Measurements from ENCODE around the gene SAMMSON.

GRCh38 chr3:70114431-70114830 lies 114.9 kb downstream of the SAMMSON start:
- TF ChIP-seq SMARCE1 (IDR thresholded peaks at IDR 0.05) (no peak), LCOR (CRISPR knock-in tag; IDR thresholded peaks at IDR 0.05) (no peak), SPI1 (IDR thresholded peaks at IDR 0.05; ENCODE audit: borderline replicate concordance, low read depth, low read length) (no peak), DNMT1 (IDR thresholded peaks at IDR 0.05) (no peak), NFE2 (IDR thresholded peaks at IDR 0.05; ENCODE audit: low read depth) (no peak), PREB (CRISPR knock-in tag; IDR thresholded peaks at IDR 0.05) (no peak), RAD21 (CRISPR knock-in tag; conservative IDR thresholded peaks at IDR 0.05 in 1 of 2, IDR thresholded peaks at IDR 0.05 in 1 of 2) (no peak), POLR3G (IDR thresholded peaks at IDR 0.05; ENCODE audit: extremely low read depth, insufficient read length, insufficient replicate concordance) (no peak), CHD2 (IDR thresholded peaks at IDR 0.05; ENCODE audit: low read depth, low read length) (no peak), NBN (IDR thresholded peaks at IDR 0.05; ENCODE audit: low read depth) (no peak), MYNN (IDR thresholded peaks at IDR 0.05) (no peak), MYNN (CRISPR knock-in tag; IDR thresholded peaks at IDR 0.05) (no peak), YY1 (IDR thresholded peaks at IDR 0.05; ENCODE audit: borderline replicate concordance in 1 of 3, control insufficient read depth in 1 of 3, extremely low read depth in 1 of 3, insufficient read depth in 3 of 3, insufficient read length in 1 of 3, insufficient replicate concordance in 2 of 3, low read depth in 1 of 3, low read length in 2 of 3) (no peak)
- TF ChIP-seq, protein P1, sequence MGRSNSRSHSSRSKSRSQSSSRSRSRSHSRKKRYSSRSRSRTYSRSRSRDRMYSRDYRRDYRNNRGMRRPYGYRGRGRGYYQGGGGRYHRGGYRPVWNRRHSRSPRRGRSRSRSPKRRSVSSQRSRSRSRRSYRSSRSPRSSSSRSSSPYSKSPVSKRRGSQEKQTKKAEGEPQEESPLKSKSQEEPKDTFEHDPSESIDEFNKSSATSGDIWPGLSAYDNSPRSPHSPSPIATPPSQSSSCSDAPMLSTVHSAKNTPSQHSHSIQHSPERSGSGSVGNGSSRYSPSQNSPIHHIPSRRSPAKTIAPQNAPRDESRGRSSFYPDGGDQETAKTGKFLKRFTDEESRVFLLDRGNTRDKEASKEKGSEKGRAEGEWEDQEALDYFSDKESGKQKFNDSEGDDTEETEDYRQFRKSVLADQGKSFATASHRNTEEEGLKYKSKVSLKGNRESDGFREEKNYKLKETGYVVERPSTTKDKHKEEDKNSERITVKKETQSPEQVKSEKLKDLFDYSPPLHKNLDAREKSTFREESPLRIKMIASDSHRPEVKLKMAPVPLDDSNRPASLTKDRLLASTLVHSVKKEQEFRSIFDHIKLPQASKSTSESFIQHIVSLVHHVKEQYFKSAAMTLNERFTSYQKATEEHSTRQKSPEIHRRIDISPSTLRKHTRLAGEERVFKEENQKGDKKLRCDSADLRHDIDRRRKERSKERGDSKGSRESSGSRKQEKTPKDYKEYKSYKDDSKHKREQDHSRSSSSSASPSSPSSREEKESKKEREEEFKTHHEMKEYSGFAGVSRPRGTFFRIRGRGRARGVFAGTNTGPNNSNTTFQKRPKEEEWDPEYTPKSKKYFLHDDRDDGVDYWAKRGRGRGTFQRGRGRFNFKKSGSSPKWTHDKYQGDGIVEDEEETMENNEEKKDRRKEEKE (IDR thresholded peaks at IDR 0.05; ENCODE audit: borderline replicate concordance in 1 of 2, control insufficient read depth in 1 of 2, low read depth in 2 of 2, low read length in 1 of 2): no peak
- TF ChIP-seq, protein P2, sequence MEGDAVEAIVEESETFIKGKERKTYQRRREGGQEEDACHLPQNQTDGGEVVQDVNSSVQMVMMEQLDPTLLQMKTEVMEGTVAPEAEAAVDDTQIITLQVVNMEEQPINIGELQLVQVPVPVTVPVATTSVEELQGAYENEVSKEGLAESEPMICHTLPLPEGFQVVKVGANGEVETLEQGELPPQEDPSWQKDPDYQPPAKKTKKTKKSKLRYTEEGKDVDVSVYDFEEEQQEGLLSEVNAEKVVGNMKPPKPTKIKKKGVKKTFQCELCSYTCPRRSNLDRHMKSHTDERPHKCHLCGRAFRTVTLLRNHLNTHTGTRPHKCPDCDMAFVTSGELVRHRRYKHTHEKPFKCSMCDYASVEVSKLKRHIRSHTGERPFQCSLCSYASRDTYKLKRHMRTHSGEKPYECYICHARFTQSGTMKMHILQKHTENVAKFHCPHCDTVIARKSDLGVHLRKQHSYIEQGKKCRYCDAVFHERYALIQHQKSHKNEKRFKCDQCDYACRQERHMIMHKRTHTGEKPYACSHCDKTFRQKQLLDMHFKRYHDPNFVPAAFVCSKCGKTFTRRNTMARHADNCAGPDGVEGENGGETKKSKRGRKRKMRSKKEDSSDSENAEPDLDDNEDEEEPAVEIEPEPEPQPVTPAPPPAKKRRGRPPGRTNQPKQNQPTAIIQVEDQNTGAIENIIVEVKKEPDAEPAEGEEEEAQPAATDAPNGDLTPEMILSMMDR (IDR thresholded peaks at IDR 0.05 in 2 of 3, conservative IDR thresholded peaks at IDR 0.05 in 1 of 3; ENCODE audit: insufficient read depth in 2 of 3, low read depth in 1 of 3, low read length in 3 of 3): no peak

Measured in K562 (cell line).